Sigmoid colon (tissue), 7 donors: Measurements from ENCODE around the gene HOXA2. TPM values are rescaled to one million over a fixed set of nuclear protein-coding genes. Genes with fewer than 3 reads are reported as not detected.

ENCODE experiments used
- DNase-seq: peaks from one replicate; pipeline ENCODE4 v3.0.0-alpha.2; 2019
- H3K27ac ChIP-seq, 4 donors: fragments of 200-600 bp; sonication (generic); one replicate each; pipeline ENCODE4 v1.5.1; 2016 to 2019; ENCODE audit warnings: mild to moderate bottlenecking in 1 of 4
- H3K27me3 ChIP-seq, 3 donors: fragments of 200-600 bp; sonication (generic); one replicate each; pipeline ENCODE4 v1.5.1; 2019; ENCODE audit warnings: mild to moderate bottlenecking in 1 of 3
- H3K36me3 ChIP-seq, 4 donors: fragments of 200-600 bp; sonication (generic); one replicate each; pipeline ENCODE4 v1.5.1; 2016 to 2019
- H3K4me1 ChIP-seq, 4 donors: fragments of 200-600 bp; sonication (generic); one replicate each; pipeline ENCODE4 v1.5.1; 2017 to 2019
- H3K4me3 ChIP-seq, 4 donors: fragments of 200-600 bp; sonication (generic); one replicate each; pipeline ENCODE4 v1.5.1; 2017 to 2019; ENCODE audit warnings: mild to moderate bottlenecking in 2 of 4, moderate library complexity in 1 of 4
- H3K9me3 ChIP-seq, 4 donors: fragments of 200-600 bp in 3 of 4; sonication (generic) in 3 of 4; one replicate each; pipeline versions ENCODE4 v1.5.1 to v1.6.1; 2013 to 2019
- EP300 ChIP-seq, 4 donors: sonication (generic); formaldehyde crosslinking; IDR thresholded peaks; one replicate each; pipeline ENCODE4 v1.6.1; 2017; ENCODE audit warnings: antibody characterized with exemption in 4 of 4
- POLR2A ChIP-seq, 2 donors: fragments of 450-650 bp; IDR thresholded peaks; one replicate each; pipeline ENCODE4 v1.6.1; 2016; ENCODE audit warnings: antibody characterized with exemption in 2 of 2, mild to moderate bottlenecking in 2 of 2, moderate library complexity in 2 of 2
- POLR2AphosphoS5 ChIP-seq, 4 donors: sonication (generic); formaldehyde crosslinking; IDR thresholded peaks; one replicate each; pipeline ENCODE4 v1.6.1; 2017; ENCODE audit warnings: antibody characterized with exemption in 4 of 4
- WGBS, 2 donors: extraction: QIAGEN DNeasy Blood & Tissue Kit; methylation state at CpG; one replicate each; pipeline ENCODE4 v1.1.7; 2013; 5-methylcytosine and 5-hydroxymethylcytosine counted together
- intact Hi-C: fragments of 100-400 bp; cut with DNase I; formaldehyde crosslinking; loops from one replicate; pipeline ENCODE4 v1.15.1; 2023
- polyA plus RNA-seq, 3 donors: library from polyadenylated mRNA; stranded (reverse); fragments of 200-250 nt; gene quantifications; one replicate each; pipeline ENCODE4 v1.2.3, GENCODE V29; 2013
- total RNA-seq, 4 donors: library from RNA; depleted of rRNA; stranded (reverse); fragments of >200 nt; gene quantifications; one replicate each; pipeline ENCODE4 v1.1.0, GENCODE V29; 2016
- TF ChIP-seq, protein P1 (sequence below), 4 experiments: fragments of 450-650 bp in 3 of 4; fragments of 200-600 bp in 1 of 4; IDR thresholded peaks; one replicate each; pipeline ENCODE4 v1.5.1; 2016 to 2019; ENCODE audit warnings: antibody characterized with exemption in 4 of 4, mild to moderate bottlenecking in 3 of 4, moderate library complexity in 2 of 4
- donor health status: healthy with polysubstance abuse.
- donor health status: Bipolar disorder and iron deficiency.
- donor health status: healthy.

The HOXA2 gene
- 1 to 10 TPM; 1.6 to 4.3 (median 3.2) TPM for total RNA-seq
- polyA plus RNA-seq: 1 to 10 TPM in 1 of 3 donors, under 1 TPM in 2; 0.60 to 1.9 (median 0.69) TPM

DNA sequence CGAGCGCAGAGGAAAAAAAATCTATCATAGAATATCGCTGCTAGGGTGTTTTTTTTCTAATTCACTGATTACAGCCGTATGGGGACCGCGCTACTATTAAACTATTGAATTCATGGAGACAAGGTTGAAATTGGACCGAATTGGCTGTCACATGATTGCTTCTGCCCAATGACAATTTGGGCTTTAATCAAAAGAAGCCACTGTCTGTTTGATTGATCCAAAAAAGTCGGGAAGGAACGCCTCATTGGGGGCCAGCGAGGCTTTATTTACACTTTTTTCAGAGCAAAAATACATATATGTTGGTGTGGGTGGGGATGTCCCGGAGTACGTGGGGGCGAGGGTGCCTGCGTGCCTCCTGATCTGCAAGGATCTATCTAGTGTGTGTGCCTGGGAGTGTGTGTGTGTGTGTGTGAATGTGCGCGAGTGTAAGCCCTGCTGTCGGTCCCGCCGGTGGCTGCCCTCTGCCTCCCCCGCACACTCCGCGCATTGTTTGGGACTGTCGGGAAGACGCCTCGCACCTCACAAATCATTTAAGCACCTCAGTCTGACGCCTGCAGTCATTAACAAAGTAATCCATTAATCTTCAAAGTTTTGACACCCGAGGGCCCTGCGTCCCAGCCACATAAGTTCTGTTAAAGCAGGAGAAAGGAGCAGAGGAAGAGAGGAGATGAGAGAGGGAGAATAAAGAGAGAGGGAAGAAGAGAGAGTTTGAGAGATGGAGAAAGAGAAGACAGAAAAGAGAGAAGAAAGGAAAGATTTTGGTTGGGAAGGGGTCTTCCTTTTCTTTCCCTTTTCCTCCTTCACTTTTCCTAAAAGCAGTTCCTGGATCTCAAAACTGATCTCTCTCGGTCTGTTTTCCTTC lies at the start of gene HOXA2:
HOXA2 (minus strand) TSS at position 103 of the 862 bp plus-strand sequence. CDS start 183 bp downstream, outside the sequence.
- peak; percentile 78 for DNase-seq
- Histone ChIP-seq H3K27ac (peak within 1 kb of the TSS; percentile 93 to 99 (median 94)), H3K36me3 (no peaks in the 10 kb centered on the region), H3K9me3 (no peaks in the 10 kb centered on the region), H3K4me3 (peak within 1 kb of the TSS; percentile 34 to 53 (median 44)), H3K27me3 (no peaks in the 10 kb centered on the region), H3K4me1 (peaks cover 0 to 57% (median 22%) of the 10 kb centered on the region in 4 donors)
- 13 to 15% methylated on average over 29 of the region's 29 CpGs for WGBS, 2 donors
- intact Hi-C loops: loop anchor here (5.0 kb wide), 1 partner anchor 64 kb away; the partner anchor contains the start of gene HOXA9
- TF ChIP-seq EP300 (IDR thresholded peaks at IDR 0.05): no peak
- TF ChIP-seq POLR2A (IDR thresholded peaks at IDR 0.05): peak in 1 of 2 donors; percentile 15
- peak; percentile 31 to 71 (median 58) for TF ChIP-seq POLR2AphosphoS5 (IDR thresholded peaks at IDR 0.05)
- TF ChIP-seq, protein P1, sequence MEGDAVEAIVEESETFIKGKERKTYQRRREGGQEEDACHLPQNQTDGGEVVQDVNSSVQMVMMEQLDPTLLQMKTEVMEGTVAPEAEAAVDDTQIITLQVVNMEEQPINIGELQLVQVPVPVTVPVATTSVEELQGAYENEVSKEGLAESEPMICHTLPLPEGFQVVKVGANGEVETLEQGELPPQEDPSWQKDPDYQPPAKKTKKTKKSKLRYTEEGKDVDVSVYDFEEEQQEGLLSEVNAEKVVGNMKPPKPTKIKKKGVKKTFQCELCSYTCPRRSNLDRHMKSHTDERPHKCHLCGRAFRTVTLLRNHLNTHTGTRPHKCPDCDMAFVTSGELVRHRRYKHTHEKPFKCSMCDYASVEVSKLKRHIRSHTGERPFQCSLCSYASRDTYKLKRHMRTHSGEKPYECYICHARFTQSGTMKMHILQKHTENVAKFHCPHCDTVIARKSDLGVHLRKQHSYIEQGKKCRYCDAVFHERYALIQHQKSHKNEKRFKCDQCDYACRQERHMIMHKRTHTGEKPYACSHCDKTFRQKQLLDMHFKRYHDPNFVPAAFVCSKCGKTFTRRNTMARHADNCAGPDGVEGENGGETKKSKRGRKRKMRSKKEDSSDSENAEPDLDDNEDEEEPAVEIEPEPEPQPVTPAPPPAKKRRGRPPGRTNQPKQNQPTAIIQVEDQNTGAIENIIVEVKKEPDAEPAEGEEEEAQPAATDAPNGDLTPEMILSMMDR (IDR thresholded peaks at IDR 0.05): no peak

DNA sequence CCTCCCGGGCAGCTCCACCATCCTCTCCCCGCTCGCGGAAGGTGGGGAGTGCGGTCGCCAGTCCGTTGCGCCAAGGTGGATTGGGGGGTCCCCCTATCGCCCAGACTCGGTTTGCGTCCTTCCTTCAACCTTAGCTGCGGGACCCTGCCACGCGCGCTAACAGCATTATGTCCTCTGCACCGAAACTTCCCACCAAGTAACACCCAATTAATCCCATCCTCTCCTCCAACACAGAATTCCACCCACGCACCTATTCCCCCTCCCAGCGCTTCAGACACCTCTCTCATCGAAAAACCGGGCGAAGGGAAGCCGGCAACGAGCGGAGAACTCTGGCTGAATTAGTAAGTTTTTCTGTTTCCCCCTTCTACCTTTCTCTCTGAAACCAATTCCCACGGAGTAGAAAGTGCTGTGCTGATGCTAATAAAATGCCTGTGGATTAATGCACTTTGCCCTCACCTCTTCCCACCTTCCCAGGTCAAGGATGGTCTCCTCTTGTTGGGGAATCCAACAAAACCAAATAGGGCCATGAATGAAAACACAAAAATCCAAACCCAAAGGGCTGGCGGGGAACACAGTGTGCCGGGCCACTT lies 49.0 kb upstream of the HOXA2 start:
- intact Hi-C loops: loop anchor here (2.0 to 5.0 kb wide), 2 partner anchors 13 to 1294 kb away; partner anchors contain the start of gene HOXA9
- H3K4me3 ChIP-seq: peak overlapping the region; percentile 64 to 73 (median 68)
- peak; percentile 76 for DNase-seq
- TF ChIP-seq EP300 (IDR thresholded peaks at IDR 0.05) (no peak), POLR2A (IDR thresholded peaks at IDR 0.05) (no peak), POLR2AphosphoS5 (IDR thresholded peaks at IDR 0.05) (no peak)
- TF ChIP-seq, protein P1 (IDR thresholded peaks at IDR 0.05): no peak
- peaks cover 0 to 77% (median 59%) of the 10 kb centered on the region in 4 donors for H3K4me1 ChIP-seq
- no peaks in the 10 kb centered on the region for H3K9me3 ChIP-seq
- 0 to 1% methylated on average over 27 of the region's 27 CpGs for WGBS, 2 donors
- H3K27ac ChIP-seq: peak overlapping the region in 3 of 4 donors; percentile 91 to 96 (median 95)
- H3K27me3 ChIP-seq: no peaks in the 10 kb centered on the region
- no peaks in the 10 kb centered on the region for H3K36me3 ChIP-seq

DNA sequence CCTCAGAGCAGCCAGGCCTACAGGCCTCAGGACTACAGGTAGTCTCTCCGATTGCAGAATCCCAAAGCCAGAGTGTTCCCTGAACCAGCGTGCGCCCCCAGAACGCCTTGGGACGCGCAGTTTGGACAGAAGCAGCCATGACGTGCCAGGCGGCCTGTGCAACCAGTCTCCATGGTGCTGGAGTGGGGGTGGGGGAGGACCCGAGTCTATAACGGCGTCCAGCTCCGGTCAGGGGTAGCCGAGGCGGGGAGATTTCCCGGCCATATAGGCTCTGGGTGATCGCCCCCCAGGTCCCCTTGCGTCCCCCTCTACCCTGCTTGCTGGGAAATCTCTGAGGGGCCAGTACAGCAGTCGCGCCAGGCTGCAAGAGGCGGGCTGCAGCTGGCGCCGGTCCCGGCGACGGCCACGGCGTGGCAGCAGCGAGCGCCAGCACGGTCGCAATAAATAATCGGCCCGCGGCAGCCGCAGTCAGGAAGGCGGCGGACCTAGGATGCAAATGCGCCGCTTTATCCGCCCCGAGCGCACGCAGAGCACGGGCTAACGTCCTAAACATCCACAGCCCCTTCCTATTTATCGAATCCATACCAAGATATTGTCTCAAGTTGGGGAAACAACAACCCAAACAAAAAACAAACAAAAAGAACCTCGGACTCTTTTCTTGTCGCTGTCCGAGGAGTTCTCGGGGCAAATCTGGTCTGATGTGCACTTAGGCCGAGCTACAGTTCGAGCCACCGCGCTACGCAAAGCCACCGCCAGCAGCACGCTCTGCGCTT lies 48.3 kb upstream of the HOXA2 start:
- TF ChIP-seq EP300 (IDR thresholded peaks at IDR 0.05) (peak in 1 of 4 donors; percentile 61), POLR2A (IDR thresholded peaks at IDR 0.05) (peak; percentile 90 to 93), POLR2AphosphoS5 (IDR thresholded peaks at IDR 0.05) (peak; percentile 95 to 98 (median 97))
- TF ChIP-seq, protein P1 (IDR thresholded peaks at IDR 0.05): peak; percentile 82 to 90 (median 88)
- H3K27ac ChIP-seq: peak overlapping the region in 3 of 4 donors; percentile 91 to 96 (median 95)
- H3K36me3 ChIP-seq: peaks cover 0 to 1% (median 0%) of the 10 kb centered on the region in 4 donors
- H3K27me3 ChIP-seq: no peaks in the 10 kb centered on the region
- H3K9me3 ChIP-seq: no peaks in the 10 kb centered on the region
- peak; percentile 93 for DNase-seq
- H3K4me3 ChIP-seq: peak overlapping the region; percentile 64 to 73 (median 68)
- peaks cover 0 to 76% (median 58%) of the 10 kb centered on the region in 4 donors for H3K4me1 ChIP-seq
- intact Hi-C loops: loop anchor here (2.0 to 5.0 kb wide), 2 partner anchors 14 to 1293 kb away; partner anchors contain the start of gene HOXA9
- WGBS, 2 donors: 0 to 1% methylated on average over 58 of the region's 58 CpGs
